ENCODE results near the gene CAPN11.

GRCh38 chr6:44189257-44189656 is 30.6 kb downstream of the CAPN11 start:
- TF ChIP-seq JUND (IDR thresholded peaks at IDR 0.05) (no peak), CTCF (IDR thresholded peaks at IDR 0.05; ENCODE audit: low read depth, low read length, missing input control) (no peak), TAF1 (conservative IDR thresholded peaks at IDR 0.05) (no peak), RAD21 (IDR thresholded peaks at IDR 0.05) (no peak), REST (IDR thresholded peaks at IDR 0.05) (no peak), EGR1 (IDR thresholded peaks at IDR 0.05; ENCODE audit: low read depth in 2 of 2) (no peak), SP1 (IDR thresholded peaks at IDR 0.05) (no peak), YY1 (IDR thresholded peaks at IDR 0.05) (no peak), FOXA1 (IDR thresholded peaks at IDR 0.05) (no peak), MAX (IDR thresholded peaks at IDR 0.05) (no peak), ZBTB33 (IDR thresholded peaks at IDR 0.05) (no peak), GABPA (IDR thresholded peaks at IDR 0.05 in 1 of 2, conservative IDR thresholded peaks at IDR 0.05 in 1 of 2) (no peak)

Measured in liver (tissue), 3 donors.